Measurements from ENCODE around the gene ZNF165. TPM values are rescaled to one million over a fixed set of nuclear protein-coding genes. Genes with fewer than 3 reads are reported as not detected.
A peak's percentile ranks its signal among the peaks of the same experiment; 100 is the strongest.
"Not testable (repeated sequence)": the region's sequence is repeated elsewhere in the genome, so short reads cannot be mapped to it uniquely, and the experiment has no call there.

ZNF165 gene
- 0.33 and 0.35 TPM in 2 replicates for total RNA-seq

DNA sequence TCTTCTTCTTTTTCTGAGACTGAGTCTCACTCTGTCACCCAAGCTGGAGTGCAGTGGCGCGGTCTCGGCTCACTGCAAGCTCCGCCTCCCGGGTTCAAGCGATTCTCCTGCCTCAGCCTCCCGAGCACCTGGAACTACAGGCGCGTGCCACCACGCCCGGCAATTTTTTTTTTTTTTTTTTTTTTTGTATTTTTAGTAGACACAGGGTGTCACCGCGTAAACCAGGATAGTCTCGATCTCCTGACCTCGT is at the start of gene ZNF165:
Gene ZNF165 (plus strand): TSS at position 188 of the 250 bp plus-strand sequence. CDS start 4,913 bp downstream, outside the sequence.
- DNase-seq (ENCODE audit: low read depth, low spot score): not testable (repeated sequence)

DNA sequence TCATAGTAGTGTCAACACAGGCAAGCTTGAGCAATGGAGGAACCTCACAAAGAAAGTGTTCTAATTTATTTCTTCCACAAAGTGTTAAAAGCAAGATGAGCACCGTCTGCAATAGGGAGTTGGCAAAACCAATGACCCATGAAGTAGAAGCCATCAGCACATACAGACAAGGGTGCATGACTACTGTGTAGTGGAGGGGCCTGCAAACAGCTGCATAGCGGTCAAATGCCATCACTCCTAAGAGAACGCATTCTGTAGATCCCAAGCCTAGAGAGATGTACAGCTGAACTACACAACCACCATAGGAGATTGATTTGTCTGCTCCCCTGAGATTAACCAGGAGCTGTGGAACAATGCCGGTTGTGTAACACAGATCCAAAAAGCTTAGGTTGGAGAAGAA is 26.8 kb upstream of the ZNF165 start:
- no peak for DNase-seq (ENCODE audit: low read depth, low spot score)

DNA sequence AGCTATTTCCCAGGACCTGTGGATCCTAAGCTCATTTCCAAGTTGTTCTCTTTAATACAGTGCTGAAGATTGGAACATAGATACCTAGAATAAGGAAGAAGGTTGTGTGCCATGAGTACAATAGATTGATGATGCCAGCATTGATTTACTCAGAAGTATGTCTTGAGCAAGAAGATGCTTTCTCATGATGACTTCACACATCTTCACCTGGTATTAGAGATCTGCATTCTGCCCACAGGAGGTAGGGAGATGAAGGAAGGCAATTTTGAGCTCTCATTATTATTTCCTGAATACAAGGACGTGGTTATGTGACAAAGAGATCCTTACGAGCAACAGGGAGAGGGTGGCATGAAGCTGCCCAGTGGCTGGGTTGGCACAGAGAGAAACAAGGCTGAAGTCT is 20.0 kb upstream of the ZNF165 start:
- DNase-seq (ENCODE audit: low read depth, low spot score): no peak

DNA sequence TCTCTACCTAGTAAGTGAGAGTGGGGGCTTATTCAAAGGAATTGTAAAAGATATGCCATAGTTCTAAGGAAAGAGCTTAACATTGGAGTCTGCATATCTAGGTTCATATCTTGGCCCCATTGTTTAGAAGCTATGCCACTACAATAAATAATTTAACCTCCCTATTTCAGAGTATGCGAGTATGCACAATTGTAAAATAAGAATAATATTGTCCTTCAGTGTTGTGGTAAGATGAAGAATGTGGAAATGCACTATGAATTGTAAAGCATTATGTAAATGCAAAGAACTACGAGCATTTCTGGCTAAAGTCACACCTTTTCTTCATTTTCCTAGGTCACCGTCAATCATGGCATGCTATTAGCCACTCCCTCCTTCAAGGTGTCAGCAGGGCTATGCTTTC is 16.1 kb upstream of the ZNF165 start:
- no peak for DNase-seq (ENCODE audit: low read depth, low spot score)

DNA sequence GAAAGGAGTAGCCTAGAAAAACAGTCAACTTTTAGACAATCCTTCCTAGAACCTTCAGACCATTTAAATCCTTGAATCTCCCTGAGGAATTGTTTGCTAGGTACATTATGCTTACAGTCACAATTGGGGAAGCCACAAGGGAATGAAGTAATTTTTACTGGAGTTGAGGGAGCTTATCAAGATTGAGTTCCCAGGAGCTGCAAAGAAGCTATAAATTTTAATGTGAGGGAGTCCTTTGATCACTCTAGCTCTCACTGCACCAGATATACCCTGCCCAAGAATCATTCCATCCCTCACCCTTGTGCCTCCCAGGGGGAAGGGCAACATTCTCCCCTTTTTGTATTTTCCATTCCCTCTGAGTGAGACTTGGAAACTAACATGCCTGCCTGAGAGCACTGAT is 12.3 kb upstream of the ZNF165 start:
- DNase-seq (ENCODE audit: low read depth, low spot score): no peak

DNA sequence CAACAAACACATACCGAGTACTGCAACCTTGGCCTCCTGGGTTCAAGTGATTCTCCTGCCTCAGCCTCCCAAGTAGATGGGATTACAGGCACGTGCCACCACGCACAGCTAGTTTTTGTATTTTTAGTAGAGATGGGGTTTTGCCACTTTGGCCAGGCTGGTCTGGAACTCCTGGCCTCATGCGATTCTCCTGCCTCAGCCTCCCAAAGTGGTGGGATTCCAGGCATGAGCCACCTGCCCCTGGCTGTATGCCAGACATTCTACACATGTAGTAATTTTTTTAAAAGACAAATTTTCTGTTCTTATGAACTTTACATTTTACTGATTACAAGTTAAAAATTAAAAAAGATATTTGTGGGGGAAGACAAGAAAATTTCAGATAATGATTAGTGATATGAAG is 9.4 kb upstream of the ZNF165 start:
- DNase-seq (ENCODE audit: low read depth, low spot score): not testable (repeated sequence)

DNA sequence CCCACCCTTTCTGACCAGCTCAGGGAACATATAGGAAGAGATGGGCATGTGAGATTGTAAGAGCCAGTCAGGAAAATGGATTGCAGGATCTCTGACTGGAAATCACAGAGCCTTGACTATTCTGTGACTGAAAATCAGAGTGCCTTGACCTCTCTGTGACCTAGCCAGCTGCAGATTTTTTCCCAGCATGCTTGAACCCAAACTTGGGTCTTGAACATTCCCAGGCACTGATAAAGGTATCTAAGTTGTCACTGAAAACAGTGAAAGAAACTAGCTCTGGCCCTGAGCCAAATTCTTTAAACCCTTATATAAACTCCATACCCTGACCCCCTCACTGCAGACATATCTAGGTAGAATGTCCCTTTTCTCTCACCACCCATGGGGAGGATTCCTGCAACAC is 2.3 kb upstream of the ZNF165 start:
- no peak for DNase-seq (ENCODE audit: low read depth, low spot score)

DNA sequence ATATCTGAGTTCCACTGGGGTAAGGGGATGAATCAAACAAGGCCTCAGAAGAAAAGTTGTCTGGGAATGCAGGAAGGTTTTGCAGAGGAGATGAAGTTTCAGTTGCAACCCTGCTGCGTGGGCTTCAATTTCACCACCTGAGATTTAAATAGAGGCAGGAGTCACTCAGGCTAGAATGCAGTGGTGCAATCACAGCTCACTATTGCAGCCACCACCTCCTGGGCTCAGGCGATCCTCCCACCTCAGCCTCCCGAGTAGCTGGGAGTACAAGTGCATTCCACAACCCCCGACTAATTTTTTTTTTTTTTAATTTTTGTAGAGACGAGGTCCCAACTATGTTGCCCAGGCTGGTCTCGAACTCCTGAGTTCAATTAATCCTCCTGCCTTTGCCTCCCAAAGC is 1.5 kb upstream of the ZNF165 start:
- no peak for DNase-seq (ENCODE audit: low read depth, low spot score)

DNA sequence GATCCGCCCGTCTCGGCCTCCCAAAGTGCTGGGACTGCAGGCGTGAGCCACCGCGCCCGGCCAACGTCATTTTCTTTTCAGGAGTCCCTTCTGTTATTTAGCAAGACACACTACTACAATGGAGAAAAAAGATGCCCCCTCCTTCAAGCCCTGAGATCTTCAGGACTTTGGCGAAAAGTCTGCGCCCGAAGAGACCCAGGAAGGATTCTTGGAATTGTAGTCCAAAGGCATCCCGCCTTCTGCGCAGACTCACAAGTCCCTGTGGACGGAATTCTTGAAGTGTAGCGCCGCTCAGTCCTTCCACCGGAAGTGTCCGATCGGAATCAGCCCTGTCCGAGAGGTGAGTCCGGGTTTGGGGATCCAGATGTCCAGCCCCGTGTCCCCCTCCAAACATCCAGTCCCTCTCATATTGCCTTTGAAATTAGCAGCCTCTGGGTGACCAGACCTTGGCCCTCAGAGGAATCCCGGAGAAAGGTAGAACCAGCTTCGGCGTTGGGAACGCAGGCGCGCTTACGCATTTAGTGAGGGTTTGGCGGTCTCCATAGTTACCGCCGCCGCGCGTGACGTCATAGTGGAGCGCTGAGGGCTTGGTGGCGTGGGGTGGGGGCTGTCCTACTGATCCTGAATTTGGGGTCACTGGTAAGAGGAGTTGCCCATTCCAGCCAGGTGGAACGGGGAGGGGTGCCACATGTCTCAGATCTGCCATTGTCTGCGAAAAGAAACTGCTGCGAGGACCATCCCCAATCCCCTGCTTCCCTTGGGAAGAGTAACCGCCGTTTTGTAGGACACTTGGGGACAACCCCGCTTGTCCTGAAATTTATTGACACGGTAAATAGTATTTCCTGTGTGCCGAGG is 490 bp downstream of the ZNF165 start:
- DNase-seq (ENCODE audit: low read depth, low spot score): peak; percentile 95

DNA sequence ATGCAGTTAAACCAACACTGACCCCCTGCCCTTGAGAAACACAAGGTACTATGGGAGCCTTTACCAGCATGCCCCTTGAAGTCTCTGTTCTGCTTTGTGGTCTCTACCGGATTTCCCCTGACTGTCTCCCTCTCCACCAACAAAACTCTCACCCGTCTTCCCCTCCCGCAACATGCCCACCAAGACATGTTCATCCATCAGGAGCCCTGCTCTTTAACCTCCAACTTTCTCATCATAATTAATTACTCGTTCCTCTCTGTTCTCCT is 1.1 kb downstream of the ZNF165 start:
- no peak for DNase-seq (ENCODE audit: low read depth, low spot score)

DNA sequence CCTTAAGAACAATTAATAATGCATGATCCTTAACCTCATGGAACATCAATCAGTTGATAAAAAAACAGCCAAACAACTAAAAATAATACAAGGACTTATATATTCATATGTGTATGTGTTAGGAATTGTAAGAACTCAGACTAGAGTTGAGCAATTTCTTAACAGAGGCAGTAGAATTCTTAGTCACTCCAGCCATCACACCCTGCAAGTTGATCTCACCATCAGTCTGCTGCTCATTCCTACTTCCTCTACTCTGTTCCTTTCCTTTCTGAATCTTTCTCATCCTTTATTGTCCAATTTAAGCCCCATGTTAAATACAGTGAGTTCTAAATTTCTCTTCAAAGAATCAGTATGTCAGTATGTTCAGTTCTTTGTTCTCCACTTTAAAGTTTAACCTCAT is 2.6 kb downstream of the ZNF165 start:
- no peak for DNase-seq (ENCODE audit: low read depth, low spot score)

DNA sequence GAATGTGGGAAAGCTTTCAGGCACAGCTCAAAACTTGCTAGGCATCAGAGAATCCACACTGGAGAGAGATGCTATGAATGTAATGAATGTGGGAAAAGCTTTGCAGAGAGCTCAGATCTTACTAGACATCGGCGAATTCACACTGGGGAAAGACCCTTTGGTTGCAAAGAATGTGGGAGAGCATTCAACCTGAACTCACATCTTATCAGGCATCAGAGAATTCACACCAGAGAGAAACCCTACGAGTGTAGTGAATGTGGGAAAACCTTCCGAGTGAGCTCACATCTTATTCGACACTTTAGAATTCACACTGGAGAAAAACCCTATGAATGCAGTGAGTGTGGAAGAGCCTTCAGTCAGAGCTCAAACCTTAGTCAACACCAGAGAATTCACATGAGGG is 8.7 kb downstream of the ZNF165 start:
- no peak for DNase-seq (ENCODE audit: low read depth, low spot score)

DNA sequence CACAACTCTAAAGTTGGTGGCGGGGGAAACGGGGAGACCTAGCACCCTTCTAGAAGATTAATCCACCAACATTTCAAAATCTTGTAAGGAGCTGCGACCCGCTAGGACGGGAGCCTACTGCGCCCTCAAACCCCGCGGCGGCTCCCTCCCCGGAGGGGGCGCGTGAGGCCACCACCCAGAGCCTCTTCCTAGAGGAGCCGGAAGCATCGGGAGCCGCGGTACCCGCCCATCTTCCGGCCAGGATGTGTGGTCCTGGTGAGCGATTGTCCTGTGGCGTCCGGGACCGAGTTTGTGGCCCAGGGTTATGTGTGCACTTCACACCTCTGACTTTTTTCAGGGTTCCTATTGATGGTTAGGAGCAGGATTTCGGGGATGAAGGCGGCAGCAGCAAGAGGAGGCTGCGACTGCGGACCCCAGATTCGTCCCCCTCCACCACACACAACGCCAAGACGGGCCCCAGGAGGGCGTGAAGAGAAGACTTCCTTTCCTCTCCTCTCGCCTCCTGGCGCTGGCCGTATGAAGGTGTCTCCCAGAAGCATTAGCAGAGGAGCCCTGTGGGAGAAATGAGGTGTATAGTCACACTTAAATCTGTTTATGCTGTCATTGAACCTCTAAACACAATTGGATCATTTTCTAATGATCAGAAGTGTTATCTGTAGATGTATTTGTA is 10.7 kb downstream of the ZNF165 start:
- DNase-seq (ENCODE audit: low read depth, low spot score): no peak

DNA sequence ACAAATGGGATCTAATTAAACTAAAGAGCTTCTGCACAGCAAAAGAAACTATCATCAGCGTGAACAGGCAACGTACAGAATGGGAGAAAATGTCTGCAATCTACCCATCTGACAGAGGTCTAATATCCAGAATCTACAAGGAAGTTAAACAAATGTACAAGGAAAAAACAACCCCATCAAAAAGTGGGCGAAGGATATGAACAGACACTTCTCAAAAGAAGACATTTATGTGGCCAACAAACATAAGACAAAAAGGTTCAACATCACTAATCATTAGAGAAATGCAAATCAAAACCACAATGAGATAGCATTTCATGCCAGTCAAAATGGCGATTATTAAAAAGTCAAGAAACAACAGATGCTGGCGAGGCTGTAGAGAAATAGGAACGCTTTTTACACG is 21.9 kb downstream of the ZNF165 start:
- DNase-seq (ENCODE audit: low read depth, low spot score): not testable (repeated sequence)

DNA sequence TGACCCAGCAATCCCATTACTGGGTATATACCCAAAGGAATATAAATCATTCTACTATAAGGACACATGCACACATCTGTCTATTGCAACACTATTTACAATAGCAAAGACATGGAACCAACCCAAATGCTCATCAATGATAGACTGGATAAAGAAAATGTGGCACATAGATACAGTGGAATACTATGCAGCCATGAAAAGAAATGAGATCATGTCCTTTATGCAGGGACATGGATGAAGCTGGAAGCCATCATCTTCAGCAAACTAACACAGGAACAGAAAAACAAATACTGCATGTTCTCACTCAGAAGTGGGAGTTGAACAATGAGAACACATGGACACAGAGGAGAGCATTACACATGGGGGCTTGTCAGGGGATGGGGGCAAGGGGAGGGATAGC is 22.3 kb downstream of the ZNF165 start:
- DNase-seq (ENCODE audit: low read depth, low spot score): not testable (repeated sequence)

DNA sequence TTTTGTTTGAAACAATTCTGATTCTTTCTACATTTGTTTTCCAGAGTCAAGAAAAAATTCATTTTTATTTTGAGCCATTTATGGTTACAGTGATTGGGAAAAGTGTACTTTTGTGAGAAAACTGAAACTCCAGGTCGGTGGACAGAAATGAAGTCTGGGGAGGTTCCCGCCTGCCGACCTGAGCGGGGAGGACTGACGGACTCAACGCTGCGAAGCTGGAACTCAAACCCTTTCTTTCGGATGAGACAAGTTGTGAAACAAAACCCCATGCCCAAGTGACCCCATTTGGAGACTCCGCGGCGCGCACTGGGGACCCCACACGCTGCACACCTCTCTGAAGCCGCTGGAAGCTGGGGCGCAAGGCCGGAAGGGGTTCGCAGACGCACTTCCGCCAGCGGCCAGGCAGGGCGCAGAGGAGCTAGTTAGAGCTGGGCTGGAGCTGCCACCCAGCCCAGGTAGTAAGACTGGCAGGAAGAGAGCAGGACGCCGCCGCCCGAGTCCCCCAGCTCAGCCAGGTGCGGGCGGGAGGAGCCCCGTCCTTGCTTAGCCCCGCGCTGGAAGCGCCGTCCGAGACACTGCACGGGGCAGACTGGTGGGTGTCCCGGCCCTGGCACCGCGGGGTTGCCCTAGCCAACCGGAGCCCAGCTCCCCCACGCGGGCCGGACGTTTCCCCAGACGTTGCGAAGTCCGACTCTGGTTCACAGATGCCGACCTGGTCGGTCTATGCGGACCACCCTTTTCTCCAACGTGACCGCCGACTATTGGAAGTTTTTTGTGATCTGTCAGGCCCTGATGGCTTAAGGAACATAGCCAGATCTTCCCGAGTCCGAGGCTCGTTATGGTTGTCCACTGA is 24.2 kb downstream of the ZNF165 start:
- peak; percentile 17 for DNase-seq (ENCODE audit: low read depth, low spot score)

DNA sequence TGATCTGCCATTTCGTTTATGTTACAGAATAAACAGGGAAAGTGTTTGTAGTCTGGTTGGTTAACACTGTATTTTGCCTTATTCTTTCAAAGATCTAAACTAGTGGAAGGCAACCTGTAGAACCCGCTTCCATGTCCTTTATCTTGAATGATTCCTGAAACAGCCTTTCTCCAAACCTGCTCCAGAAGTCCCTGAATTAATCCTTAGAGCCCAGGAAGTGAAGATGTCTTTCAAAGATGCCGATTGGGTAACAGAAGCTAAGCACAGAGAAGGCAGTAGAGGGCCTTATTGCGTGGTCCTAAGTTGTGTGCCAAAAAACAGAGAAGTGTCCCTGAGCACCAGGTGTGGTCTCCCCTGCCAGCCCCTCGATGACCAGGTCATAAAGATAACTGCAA is 24.9 kb downstream of the ZNF165 start:
- DNase-seq (ENCODE audit: low read depth, low spot score): no peak

DNA sequence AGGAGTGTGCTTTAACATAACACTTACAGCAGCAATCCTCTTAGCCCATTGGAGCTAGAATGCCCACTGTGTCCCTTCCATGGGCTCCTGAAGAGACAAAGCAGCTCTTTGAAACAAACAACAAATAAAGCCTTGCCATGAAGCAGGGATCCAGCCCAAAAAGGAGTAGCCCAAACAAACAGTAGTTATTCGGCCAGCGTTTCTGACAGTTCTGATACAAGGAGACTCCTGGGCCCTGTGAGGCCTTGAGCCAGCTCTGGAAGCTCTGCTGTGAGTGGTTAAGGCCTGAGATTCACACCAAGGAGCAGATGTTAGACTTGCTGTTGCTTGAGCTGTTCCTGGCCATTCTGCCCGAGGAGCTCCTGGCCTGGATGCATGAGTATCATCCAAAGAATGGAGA is 27.1 kb downstream of the ZNF165 start:
- no peak for DNase-seq (ENCODE audit: low read depth, low spot score)

DNA sequence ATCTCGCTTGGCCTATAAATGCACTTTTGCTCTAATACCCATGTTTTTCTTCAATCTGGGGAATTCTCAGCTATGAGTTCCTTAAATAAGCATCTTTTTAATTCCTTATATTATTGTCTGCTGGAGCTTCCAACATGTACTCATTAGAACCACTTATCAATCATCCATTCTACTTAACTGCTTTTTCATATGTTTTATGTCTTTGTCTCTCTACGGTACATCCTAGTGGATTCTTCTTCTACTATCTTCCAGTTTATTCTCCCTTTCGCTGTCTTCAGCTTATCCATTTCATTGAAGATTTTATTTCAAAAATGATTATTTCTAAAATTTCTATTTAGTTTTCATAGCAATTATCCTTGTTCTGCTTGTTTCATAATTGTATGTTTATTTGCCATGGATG is 31.6 kb downstream of the ZNF165 start:
- no peak for DNase-seq (ENCODE audit: low read depth, low spot score)

DNA sequence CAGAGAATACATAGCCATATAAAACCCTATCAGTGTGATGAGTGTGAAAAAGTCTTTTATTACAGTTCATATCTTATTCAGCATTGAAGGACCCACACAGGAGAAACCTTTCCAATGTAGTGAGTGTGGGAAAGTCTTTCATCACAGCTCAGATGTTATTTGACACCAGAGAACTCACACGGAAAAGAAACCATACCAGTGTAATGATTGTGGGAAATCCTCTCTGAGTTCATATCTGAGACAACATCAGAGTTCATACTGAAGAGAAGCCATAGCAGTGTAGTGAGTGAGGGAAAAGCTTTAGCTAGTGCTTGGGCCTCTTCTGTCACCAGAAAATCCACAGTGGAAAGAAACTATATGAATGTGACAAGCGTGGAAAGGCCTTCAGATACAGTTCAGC is 35.4 kb downstream of the ZNF165 start:
- DNase-seq (ENCODE audit: low read depth, low spot score): no peak

DNA sequence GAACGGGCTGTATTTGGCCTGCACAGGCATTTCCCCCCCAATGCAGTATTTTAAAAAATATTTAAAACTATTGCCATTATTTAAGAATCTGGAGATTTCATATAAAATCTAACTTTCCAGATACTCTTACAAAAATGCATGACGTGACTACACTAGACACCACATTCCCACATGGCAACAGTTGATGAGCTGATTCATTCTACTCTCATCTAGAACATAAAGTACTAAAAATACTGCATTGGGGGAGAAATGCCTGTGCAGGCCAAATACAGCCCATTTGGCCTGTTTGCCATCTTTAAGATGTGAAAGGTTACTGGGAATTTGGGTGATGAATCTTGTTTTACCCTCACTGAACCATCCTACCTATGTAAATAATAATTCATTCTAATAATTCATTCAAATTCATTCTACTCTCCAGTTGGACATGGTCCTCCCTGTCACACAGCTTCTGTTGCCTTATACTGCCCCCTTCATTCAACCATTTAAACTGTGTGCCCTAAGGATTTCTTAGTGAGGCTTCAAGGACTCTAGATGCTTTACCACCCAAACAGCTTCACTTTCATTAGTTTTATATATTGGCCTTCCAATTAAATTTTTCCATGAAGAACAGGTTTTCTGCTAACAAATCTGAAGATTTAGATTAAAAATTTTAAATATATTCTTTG is 37.1 kb downstream of the ZNF165 start:
- no peak for DNase-seq (ENCODE audit: low read depth, low spot score)

DNA sequence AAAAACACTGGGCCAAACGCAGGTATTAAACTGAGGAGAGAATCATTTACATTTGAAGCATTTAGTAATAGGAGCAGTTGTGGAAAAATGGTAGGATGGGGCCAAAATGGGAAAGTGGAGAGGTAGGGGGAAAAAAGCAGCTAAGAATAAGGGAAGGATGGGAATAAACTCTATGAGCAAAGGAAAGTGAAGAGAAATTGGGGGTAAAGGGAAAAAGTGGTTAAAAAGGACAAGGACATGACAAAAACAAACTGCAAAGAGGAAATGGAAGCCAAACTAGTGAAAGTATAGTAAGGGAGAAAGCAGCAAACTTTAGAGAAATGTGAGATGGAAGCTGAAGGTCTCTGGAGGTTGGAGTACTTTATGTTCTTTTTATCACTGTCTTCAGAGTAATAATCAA is 37.8 kb downstream of the ZNF165 start:
- DNase-seq (ENCODE audit: low read depth, low spot score): no peak

All from pulmonary artery endothelial cell (primary cell).